HCEC 1CT (cell line): ENCODE data around the gene CDH22.

Experiments used
- DNase-seq: peaks from one replicate; pipeline ENCODE4 v3.0.0-alpha.2; 2017

The CDH22 gene

DNA sequence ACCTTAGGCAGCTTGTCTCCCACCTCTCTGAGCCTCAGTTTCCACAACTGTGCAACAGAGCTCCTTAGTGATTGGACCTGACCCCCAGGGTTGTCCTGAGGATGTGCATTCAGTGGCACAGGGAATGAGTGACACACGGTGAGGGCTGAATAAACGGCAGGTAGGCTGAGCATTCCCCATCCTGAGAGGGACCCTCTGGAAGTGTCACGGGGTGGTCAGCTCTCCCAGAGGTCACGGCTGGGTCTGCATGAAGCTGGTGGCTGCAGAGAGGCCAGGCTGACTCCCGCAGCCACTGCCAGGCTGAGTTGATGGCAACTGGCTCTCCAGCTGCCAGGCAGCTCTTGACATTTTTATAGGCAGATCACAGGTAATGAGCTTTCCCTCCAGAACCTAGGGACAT, 147.6 kb downstream of the CDH22 start:
- no peak for DNase-seq

DNA sequence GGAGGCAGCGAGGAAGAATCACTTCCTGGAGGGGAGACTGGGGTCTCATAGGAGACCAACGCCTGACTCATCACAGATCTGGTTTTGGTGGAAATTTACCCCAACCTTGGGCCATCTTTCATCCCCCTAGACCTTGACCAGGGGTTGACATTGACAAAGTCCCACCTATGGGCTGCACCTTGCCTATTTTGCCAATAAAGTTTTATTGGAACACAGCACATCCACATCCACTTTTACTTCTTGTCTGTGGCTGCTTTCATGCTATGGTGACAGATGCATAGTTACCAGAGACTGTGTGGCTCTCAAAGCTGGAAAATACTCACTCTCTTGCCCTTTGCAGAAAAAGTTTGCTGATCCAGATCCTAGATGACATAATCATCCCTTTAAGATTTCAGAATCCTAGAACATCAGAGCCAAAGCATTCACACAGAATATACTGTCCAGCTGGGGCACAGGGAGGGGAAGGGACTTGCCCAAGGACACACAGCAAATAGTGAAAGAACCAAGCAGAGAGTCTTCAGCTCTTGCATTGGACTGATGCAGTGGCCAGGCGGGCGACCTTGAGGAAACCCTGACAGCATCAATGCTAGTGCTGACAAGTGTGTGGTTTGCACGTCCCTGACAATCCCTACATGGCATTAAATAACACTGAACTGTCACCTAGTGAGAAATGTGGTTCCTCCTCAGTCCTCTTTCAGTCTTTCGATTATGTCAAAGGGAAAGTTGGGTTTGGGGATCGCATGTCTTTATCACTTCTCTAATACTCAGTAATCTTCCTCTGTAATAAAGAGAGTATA, 149.0 kb downstream of the CDH22 start:
- no peak for DNase-seq

DNA sequence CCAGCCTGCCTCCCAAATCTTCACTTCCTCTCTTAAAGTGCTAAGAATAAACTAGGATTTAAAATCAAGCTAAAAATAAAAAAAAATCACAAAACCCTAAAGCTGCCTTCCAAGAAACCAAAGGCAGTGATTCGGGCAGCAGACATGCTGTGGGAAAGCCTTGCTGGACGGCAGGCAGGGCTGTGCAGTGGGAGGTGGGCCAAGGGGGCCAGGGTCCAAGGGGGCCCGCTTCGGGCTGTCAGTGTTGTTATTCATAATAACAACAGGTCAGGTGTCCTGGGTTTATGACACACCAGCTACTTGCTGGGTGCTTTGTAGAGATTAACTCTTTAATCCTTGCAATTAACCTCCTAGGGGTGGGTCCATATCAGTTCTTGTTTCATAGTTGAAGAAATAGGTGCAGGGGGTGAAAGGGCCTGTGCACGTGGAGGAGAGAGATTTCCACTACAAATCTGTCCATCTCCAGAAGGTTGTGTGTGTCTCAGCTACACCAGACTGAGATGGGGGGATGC, 149.8 kb downstream of the CDH22 start:
- DNase-seq: no peak

DNA sequence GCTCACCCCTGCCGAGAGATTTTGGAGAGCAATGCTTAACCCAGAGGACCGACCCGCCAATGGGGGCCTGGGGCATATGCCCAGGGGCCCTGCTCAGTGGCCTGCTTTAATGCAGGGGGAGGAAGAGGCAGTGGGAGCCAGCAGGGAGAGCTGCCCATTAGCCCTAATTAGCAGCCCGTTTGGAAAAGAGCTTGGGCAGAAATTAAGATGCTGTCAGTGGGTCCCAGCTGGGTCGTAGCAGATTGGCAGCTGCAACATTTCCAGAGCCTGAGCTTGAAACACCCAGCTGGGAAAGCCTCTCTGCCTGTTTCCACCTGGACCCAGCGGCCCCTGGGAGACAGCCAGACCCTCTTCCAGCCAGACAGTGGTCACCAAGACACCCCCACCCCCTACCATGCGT, 150.7 kb downstream of the CDH22 start:
- no peak for DNase-seq

DNA sequence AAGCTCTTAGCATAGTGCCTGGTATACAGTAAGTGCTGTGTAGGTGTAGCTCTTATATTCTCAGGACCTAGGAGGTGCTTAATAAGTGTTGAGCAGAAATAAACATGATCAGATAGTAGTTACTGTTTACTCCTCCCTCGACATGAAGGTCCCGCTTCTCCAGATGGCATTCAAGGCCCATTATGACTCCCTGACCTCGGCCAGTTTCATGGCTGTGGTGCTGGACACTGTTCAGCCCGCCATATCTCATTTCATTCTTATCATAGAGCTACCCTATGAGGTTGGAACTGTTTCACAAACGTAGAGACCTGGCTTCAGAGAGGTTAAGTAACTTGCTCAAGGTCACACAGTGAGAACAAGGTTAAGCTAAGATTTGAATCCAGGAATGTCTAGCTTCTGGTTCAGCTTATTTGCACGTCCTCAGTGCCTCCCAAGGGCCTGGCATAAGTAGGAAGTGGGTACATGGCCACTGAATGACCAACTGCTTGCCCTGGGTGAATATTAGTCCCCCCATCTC, 151.2 kb downstream of the CDH22 start:
- no peak for DNase-seq

DNA sequence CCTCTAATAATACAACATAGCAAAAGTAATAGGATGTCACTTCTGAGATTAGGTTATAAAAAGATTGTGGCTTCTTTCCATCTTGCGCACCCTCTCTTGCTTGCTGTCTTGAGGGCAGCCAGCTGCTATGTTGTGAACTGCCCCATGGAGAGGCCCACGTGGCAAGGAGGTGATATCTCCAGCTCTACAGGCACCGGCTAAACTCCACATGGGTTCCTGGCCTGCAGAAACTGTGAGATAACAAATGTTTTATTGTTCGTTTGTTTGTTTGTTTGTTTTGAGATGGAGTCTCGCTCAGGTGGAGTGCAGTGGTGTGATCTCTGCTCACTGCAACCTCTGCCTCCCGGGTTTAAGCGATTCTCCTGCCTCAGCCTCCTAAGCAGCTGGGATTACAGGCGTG, 152.2 kb downstream of the CDH22 start:
- DNase-seq: no peak

DNA sequence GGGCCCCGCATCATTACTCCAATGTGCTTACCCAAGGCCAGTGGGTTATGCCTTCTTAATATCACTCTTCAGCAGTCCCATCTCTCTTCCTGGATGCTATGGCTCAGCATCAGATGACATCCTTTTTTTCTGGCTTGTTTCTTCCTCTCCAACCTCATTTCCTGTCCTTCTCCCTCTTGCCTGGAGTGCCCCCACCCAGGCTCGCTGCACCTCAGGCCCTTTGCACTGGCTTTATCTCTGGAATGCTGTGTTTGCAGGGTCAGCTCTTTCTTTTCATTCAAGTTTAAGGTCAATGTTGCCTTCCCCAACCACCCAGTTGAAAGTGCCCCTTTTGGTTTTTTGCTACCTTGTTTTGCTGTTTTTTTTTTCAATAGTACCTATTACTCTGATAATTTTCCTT, 153.5 kb downstream of the CDH22 start:
- DNase-seq: no peak

DNA sequence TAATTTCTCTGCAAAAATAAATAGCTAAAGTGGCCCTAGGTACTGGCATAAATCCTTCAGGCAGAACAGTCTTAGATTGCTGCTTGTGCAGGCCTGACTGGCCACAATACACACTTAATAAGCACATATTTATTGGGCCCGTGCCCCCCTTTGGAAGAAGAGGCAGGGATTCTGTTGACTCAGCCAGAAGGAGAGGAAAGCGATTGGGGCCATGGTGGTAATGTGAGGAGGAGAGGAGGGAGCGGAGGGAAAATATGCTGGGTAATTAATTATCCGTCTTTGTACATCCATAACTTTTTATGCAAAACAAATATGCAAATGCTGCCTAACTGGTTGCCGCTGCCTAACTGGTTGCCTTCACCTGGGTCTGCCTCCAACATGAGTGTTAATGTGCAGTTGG, 154.0 kb downstream of the CDH22 start:
- no peak for DNase-seq

DNA sequence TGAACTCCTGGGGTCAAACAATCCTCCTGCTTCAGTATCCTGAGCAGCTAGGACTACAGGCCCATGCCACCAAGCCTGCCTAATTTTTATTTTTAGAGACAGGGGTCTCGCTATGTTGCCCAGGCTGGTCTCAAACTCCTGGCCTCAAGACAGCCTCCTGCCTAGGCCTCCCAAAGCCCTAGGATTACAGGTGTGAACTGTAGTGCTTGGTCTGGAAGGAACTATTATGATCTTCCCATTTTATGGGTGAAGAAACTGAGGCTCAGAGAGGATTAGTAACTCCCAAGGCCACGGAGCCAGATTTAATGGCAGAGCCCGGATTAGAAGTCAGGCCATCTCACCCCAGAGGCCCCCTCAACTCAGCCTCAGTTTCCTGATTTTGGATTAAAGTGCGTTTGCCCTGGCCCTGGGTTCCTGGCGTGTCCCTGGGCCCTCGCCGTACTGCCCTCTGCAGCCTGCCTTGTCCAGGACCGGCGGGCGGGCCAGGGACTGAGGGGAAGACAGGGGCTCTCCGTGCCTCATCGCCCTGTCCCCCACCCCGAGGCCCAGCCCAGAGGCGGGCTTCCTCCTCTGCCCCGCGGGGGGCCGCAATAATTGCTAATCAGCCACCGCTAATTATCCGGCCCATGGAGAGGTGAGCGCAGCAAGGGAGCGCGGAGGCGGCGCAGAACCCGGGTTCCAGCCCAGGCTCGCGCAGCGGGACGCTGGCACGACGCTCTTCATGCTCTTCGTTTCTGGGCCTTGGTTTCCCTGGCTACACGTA, 155.3 kb downstream of the CDH22 start:
- DNase-seq: no peak

DNA sequence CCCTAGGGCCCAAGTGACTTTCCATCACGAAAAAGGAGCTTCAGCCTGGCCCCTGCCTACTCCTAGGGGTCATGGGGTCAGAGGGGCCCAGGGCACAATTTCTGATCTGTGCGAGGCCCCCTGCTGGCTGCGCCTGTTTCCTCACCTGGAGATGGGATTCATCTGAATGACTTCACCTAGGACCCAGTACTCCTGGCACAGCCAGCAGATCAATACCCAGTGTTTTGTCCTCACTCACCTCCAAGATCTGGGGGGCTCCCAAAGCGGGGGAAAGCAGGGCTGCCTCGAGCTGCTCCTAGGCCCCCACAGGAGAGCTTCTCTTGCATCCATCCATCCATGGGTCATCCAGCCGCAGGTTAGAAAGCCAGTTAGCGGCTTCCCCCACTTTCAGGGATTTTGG, 156.4 kb downstream of the CDH22 start:
- DNase-seq: no peak

DNA sequence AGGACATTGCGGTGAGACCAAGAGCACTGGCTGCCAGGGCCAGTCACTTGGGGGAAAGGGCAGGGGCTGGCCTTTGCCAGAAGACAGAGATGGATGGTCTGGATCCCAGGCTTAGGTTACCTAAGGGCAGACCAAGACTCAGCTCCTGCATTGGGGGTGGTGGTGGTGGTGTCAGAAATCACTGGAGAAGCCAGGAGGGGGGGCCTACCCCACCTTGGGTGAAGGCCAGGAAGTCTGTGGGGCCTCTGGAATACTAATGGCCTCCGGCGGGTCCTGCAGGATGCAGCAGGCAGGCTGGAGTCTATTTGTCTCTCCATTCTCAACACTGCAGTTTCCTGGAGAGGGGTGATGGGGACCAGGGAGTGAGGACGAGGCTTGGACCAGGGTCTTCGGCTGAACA, 157.4 kb downstream of the CDH22 start:
- no peak for DNase-seq

DNA sequence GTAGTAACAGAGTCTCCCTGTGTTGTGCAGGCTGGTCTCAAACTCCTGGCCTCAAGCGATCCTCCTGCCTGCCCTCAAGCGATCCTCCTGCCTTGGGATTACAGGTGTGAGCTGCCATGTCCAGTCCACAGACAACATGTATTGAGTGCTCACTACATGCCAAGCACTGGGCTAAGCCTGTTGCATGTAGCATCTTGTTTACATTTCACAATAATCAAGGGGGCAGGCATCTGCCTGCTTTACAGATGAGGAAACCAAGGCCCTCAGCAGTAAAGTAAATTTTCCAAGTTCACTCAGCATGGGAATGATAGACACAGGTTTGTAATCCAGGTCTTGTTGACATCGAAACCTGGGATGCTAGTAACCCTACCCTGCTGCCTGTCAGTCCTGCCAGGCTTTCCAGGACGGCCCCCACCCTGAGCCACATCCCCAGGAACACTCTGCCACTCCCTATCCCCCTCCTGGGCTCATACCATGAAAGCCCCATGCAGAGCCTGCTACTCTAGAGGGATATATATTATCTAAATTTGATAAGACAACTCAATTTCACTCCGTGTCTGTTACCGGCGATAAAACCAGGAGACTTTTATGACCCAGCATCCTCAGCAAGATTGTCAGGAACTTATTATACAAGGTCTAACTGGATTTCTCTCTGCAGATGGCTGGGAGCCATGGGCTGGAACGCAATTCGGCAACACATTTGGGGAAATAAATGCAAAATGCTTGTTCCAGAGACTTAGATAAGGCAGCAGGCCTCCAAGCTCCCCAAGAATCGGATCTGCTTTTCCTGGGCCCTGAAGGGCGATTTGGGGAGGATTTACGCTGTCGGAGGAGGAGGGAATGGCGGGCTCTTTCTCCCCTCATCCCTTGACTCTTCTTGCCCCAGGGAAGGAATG, 159.7 kb downstream of the CDH22 start:
- DNase-seq: no peak

DNA sequence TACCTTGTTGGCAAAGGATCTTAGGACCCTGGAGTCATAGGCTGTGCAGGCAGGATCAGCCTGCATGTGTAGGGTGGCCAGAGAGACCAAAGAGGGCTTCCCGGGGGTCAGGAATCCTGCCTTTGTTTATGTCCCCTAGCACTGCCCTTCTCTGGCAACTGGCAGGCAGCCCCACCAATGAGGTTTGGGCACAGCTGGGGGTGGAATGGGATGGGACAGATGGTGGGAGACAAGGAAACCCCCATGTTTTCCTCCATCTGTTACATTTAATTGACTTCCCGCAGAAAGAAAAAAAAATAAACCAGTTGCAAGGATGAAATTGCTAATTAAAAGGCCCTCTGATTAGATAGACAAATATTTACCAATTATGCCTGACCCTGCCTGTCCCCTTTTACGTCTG, 162.6 kb downstream of the CDH22 start:
- no peak for DNase-seq

DNA sequence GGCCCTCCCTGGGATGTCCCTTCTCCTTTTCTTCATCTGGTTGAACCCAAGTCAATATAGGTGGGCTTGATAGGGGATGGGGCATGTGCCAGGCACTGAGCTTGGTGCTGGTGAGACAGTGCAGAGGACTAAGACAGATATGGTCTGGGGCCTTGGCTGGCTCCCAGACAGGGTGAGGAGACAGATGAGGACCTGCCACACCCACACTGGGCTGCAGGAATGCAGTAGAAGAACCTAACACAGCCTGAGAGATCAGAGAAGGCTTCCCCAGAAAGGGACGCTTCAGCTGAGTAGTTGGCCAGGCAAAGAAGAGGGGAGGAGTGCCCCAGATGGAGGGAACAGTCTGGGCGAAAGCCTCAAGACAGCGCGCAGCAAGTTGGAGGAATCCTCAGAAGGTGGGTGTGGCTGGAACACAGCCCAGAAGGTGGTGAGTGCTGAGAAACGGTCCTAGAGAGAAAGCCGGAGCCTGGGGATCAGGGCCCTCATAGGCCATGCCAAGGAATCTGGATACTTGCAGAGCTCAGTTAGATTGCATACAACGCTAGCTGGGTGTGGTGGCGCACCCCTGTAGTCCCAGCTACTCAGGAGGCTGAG, 163.8 kb downstream of the CDH22 start:
- no peak for DNase-seq

DNA sequence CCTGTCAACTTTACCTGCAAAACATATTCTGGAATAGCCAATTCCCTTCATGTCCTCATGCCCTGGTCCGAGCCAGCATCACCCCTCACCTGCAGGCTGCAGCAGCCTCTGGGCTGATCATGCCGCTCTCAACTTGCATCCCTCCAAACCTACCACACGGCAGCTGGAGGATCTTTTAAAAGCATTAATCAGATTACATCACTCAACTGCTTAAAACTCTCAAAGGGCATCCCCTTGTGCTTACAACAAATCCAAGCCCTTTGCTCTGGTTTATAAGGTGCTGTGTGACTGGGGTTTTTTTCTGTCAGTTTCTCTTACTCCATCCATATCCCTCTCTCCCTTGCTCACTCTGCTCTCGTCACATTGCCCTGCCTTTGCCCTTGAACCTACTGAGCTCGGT, 166.2 kb downstream of the CDH22 start:
- no peak for DNase-seq

DNA sequence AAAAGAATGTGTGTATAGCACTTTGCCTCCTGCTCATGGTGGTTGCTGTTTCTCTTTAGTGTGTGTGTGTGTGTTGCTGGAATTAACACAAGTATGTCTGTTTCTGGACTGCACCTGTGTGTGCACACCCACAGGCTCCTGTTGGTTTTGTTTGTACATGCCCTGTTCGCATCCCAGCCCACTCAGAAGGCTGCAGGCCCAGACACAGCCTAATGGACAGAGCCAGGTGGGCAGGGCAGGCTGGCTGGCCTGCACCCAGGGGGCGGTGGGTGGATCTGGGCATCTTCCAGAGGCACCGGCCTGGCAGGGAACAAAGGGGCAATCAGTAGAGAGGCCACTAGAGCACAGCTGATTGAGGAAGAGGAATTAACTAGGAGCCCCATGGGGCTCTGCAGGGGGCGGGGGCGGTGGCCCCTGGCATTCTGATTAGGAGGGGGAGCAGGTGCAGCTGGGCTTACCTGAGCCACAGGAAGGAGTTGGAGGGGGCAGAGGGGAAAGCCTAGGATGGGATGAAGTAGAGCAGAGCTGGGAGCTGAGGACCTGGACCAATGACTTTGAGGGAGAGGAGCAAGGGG, 168.3 kb downstream of the CDH22 start:
- no peak for DNase-seq

DNA sequence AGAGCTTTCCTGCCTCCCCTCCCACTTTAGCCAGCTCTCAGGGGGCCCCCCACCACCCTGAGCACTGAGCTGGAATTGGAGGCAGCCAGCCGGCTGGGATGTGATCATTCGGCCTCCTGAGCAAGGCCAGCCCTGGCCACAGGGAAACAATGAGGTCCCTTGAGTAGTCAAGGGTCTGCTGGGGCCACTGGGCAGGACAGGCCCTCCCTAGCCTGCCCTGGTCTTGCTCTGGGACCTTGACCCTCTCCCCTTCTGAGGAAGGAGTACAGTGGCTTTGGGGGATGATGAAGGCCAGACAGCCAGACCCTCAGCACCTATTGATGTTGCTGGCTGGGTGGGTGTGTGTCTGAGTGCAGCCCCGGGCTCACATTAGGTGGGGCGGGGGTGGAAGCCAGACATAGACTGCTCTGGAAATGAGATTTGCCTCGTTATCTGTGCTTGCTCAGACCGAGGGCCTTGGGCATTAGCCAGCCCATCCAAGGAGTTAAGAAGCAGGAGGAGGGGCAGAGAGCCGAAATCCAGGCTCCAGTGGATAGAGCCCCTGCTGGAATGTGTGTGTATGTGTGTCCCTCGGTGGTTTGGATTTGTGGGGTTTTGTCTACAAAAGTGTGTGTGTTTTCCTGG, 168.9 kb downstream of the CDH22 start:
- DNase-seq: no peak

DNA sequence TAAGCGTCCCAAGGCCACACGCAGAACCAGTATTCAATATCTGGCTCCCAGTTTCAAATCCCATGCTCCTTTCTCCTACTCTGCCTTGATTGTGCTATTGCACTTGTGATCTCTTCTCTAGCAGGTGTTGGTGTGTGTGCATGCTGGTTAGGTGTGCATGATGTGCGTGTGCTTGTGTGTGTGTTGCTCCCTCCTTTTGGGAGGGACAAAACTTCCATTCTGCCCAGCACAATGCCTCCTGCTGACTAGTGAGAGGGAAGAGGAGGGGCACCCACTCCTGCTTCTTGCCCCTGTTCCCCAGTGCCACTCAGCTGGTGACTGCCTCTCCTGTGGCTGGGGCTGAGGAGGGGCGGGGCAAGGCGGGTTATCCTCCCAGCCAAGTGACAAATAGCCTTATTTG, 170.5 kb downstream of the CDH22 start:
- no peak for DNase-seq

DNA sequence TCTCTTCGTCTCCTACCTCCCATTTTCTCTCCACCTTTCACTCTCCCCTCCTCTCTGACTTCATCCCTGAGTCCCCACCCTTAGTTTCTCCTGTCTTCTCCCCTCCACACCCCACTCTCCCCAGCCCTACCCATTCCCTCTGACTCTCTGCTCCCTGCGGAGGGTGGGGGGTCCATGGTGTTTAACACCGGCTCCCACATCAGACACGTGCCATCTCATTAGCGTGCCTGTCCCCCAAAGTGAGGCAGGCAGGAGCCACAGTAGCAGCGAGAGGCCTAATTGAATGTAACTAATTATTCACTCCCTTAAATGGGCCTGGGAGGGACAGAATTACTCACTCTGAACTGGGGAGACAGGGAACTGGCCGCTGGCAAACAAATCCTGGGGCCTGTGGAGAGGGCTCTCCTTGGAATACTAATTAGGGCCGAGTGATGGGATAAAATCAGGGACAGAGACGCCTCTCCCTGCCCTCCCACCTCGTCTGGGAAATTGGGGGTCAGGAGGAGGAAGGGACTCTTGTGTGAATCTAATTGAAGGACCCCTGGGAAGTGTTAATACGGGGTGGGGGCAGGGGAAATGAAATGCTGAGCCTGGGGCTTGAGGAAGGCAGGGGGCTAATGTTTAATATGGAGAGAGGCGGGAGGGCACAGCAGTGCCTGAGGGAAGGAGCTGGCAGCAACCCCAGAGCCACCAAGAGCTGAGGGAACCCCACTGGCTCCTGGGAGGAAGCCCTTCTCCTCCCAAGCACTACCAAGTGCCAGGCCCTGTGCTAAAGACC, 172.3 kb downstream of the CDH22 start:
- no peak for DNase-seq

DNA sequence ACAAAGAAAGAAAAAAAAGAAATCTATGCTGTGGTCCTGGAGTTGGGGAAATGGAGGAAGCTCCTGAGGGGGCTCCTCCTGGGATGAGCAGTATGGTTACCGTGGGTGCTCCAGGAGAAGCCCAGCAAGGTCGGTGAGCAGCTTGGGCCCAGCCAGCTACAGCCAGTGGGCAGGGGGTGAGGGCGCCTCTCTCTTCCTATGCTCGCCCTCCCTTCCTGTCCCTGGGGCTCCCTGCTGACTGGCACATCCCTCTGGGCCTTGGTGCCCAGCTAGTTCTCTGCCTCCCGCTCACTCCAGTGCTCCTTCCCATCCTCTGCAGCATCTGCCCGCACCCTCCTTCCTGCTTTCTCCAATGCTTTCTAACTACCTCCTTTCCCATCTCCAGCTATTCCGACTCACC, 173.6 kb downstream of the CDH22 start:
- DNase-seq: no peak
